Measurements from ENCODE around the gene HMCN1.

DNA sequence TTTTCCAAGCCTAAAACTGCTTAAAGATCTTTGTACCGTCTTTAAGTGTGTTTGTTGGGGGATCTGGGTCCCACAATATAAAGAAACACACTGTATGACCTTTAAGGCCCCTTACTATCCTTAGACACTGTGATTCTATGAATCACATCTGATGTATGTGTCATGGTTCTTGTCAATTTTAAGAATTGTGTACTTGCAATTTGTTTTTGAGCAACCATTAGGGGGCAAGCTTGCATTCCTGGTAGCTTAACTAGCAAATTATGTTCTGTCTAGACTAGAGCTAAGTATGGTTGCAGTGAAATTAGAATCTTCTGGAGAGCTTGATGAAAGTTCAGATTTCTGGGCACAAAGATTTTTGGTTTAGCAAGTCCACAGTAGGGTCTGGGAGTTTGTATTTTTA, 421.4 kb downstream of the HMCN1 start:
- TF ChIP-seq, protein P1, sequence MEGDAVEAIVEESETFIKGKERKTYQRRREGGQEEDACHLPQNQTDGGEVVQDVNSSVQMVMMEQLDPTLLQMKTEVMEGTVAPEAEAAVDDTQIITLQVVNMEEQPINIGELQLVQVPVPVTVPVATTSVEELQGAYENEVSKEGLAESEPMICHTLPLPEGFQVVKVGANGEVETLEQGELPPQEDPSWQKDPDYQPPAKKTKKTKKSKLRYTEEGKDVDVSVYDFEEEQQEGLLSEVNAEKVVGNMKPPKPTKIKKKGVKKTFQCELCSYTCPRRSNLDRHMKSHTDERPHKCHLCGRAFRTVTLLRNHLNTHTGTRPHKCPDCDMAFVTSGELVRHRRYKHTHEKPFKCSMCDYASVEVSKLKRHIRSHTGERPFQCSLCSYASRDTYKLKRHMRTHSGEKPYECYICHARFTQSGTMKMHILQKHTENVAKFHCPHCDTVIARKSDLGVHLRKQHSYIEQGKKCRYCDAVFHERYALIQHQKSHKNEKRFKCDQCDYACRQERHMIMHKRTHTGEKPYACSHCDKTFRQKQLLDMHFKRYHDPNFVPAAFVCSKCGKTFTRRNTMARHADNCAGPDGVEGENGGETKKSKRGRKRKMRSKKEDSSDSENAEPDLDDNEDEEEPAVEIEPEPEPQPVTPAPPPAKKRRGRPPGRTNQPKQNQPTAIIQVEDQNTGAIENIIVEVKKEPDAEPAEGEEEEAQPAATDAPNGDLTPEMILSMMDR (IDR thresholded peaks at IDR 0.05), result no peak
- TF ChIP-seq POLR2A (IDR thresholded peaks at IDR 0.05), result no peak

Measured in lower leg skin (tissue), 3 donors.